Caco-2 (cell line): ENCODE data around the gene GPR139. TPM values are rescaled to one million over a fixed set of nuclear protein-coding genes. Genes with fewer than 3 reads are reported as not detected.

ENCODE experiments used
- BruUV-seq: library from RNA; stranded (reverse); fragments of 400-500 nt; replicated peaks from 2 replicates; lab custom pipeline; 2021; lab: Mats Ljungman, UMichigan
- CTCF ChIA-PET: fragments of 300-600 bp; sonication (Branson Sonifier 250); formaldehyde crosslinking; loops from one replicate; lab custom pipeline; 2022; ENCODE audit warnings: antibody characterized with exemption; lab: Charles Lee
- POLR2A ChIA-PET: fragments of 300-600 bp; sonication (Branson Sonifier 250); formaldehyde crosslinking; loops from one replicate; lab custom pipeline; 2022; ENCODE audit warnings: antibody characterized with exemption; lab: Charles Lee
- DNase-seq, 2 experiments: peaks; one replicate each; pipeline versions ENCODE4 v3.0.0 to v3.0.0-alpha.2; 2020 to 2022
- H3K27me3 ChIP-seq: replicated peaks from 2 replicates; pipeline ENCODE4 v1.6.0; 2011; ENCODE audit warnings: low read length; ENCODE audit not compliant: control insufficient read depth, insufficient read depth
- H3K36me3 ChIP-seq: 2 replicates; pipeline ENCODE4 v1.5.1; 2011; ENCODE audit warnings: low read length; ENCODE audit not compliant: control insufficient read depth, insufficient read depth
- H3K4me1 ChIP-seq: fragments of 250-450 bp; sonication (Bioruptor Pico); 2 replicates; pipeline ENCODE4 v1.5.1; 2020; ENCODE audit warnings: mild to moderate bottlenecking
- H3K4me3 ChIP-seq: 2 replicates; pipeline ENCODE4 v1.5.1; 2011; ENCODE audit warnings: low read depth, mild to moderate bottlenecking, control low read depth, low read length
- H3K9me3 ChIP-seq: fragments of 250-450 bp; sonication (Bioruptor Pico); 2 replicates; pipeline ENCODE4 v1.5.1; 2020; ENCODE audit warnings: mild to moderate bottlenecking, moderate library complexity
- H3K27ac Mint-ChIP-seq: one replicate; pipeline ENCODE4 v1.8.0; 2022; ENCODE audit warnings: mixed read lengths; ENCODE audit not compliant: unreplicated experiment
- H3K27me3 Mint-ChIP-seq: one replicate; pipeline ENCODE4 v1.8.0; 2022; ENCODE audit warnings: mixed read lengths; ENCODE audit not compliant: insufficient read depth, unreplicated experiment
- H3K36me3 Mint-ChIP-seq: one replicate; pipeline ENCODE4 v1.8.0; 2022; ENCODE audit warnings: mild to moderate bottlenecking, mixed read lengths; ENCODE audit not compliant: insufficient read depth, unreplicated experiment
- H3K4me1 Mint-ChIP-seq: one replicate; pipeline ENCODE4 v1.8.0; 2022; ENCODE audit warnings: low read depth, mixed read lengths; ENCODE audit not compliant: unreplicated experiment
- H3K4me3 Mint-ChIP-seq: one replicate; pipeline ENCODE4 v1.8.0; 2022; ENCODE audit warnings: mild to moderate bottlenecking, moderate library complexity, mixed read lengths; ENCODE audit not compliant: unreplicated experiment
- H3K9me3 Mint-ChIP-seq: one replicate; pipeline ENCODE4 v1.8.0; 2022; ENCODE audit warnings: mixed read lengths; ENCODE audit not compliant: unreplicated experiment
- CTCF ChIP-seq, 2 experiments: fragments of 200-600 bp in 1 of 2; IDR thresholded peaks; 1 replicate in 1 of 2; 2 replicates in 1 of 2; pipeline versions ENCODE4 v1.5.1 to v1.8.0; 2011 to 2022; ENCODE audit warnings: antibody characterized with exemption in 1 of 2, control low read depth in 1 of 2, inconsistent platforms in 1 of 2, low read depth in 1 of 2, low read length in 1 of 2, mild to moderate bottlenecking in 1 of 2, moderate library complexity in 1 of 2; ENCODE audit not compliant: insufficient read depth in 1 of 2, severe bottlenecking in 1 of 2, unreplicated experiment in 1 of 2
- intact Hi-C: fragments of 100-400 bp; cut with micrococcal nuclease; formaldehyde crosslinking; loops from one replicate; pipeline ENCODE4 v1.10.0; 2022; ENCODE audit not compliant: unreplicated experiment
- total RNA-seq: library from RNA; stranded (reverse); gene quantifications from 2 replicates; pipeline ENCODE4 v1.2.3, GENCODE V29; 2022

GPR139 gene
- total RNA-seq, 1 experiment from 2014 or later, result not detected

- H3K9me3 Mint-ChIP-seq, result no peaks in the 10 kb centered on the region
- peaks cover 18% of the 10 kb centered on the region for H3K27me3 Mint-ChIP-seq
- H3K4me1 ChIP-seq, result no peaks in the 10 kb centered on the region
- intact Hi-C loops, result no loop called here
- H3K4me3 ChIP-seq, result no peak overlapping the region
- POLR2A ChIA-PET, result no interaction called here
- no peaks in the 10 kb centered on the region for H3K9me3 ChIP-seq
- H3K36me3 Mint-ChIP-seq, result no peaks in the 10 kb centered on the region
- CTCF ChIA-PET, result no interaction called here
- H3K27ac Mint-ChIP-seq, result no peak overlapping the region
- no TSS peak for BruUV-seq
- no peak for TF ChIP-seq CTCF (IDR thresholded peaks at IDR 0.05; ENCODE audit: insufficient read depth in 1 of 2, low read depth in 1 of 2, low read length in 1 of 2, severe bottlenecking in 1 of 2, unreplicated experiment in 1 of 2)
- no peak for DNase-seq
- H3K4me3 Mint-ChIP-seq, result no peak overlapping the region
- no peaks in the 10 kb centered on the region for H3K4me1 Mint-ChIP-seq
- no peaks in the 10 kb centered on the region for H3K36me3 ChIP-seq
- no peaks in the 10 kb centered on the region for H3K27me3 ChIP-seq
Observed at GRCh38 chr16:20002936-20003335, 70.8 kb downstream of the GPR139 start.

GRCh38 chr16:20001856-20002707 is 71.6 kb downstream of the GPR139 start:
- no peak for TF ChIP-seq CTCF (IDR thresholded peaks at IDR 0.05; ENCODE audit: insufficient read depth in 1 of 2, low read depth in 1 of 2, low read length in 1 of 2, severe bottlenecking in 1 of 2, unreplicated experiment in 1 of 2)
- H3K9me3 Mint-ChIP-seq, result no peaks in the 10 kb centered on the region
- ChIA-PET POLR2A (no interaction called here), CTCF (no interaction called here)
- no peaks in the 10 kb centered on the region for H3K4me1 Mint-ChIP-seq
- no TSS peak for BruUV-seq
- H3K27ac Mint-ChIP-seq, result no peak overlapping the region
- no peak overlapping the region for H3K4me3 Mint-ChIP-seq
- H3K36me3 Mint-ChIP-seq, result no peaks in the 10 kb centered on the region
- H3K27me3 Mint-ChIP-seq, result peaks cover 15% of the 10 kb centered on the region
- DNase-seq, result no peak
- Histone ChIP-seq H3K9me3 (no peaks in the 10 kb centered on the region), H3K4me1 (no peaks in the 10 kb centered on the region), H3K27me3 (no peaks in the 10 kb centered on the region), H3K36me3 (no peaks in the 10 kb centered on the region), H3K4me3 (no peak overlapping the region)
- intact Hi-C loops, result no loop called here

DNA sequence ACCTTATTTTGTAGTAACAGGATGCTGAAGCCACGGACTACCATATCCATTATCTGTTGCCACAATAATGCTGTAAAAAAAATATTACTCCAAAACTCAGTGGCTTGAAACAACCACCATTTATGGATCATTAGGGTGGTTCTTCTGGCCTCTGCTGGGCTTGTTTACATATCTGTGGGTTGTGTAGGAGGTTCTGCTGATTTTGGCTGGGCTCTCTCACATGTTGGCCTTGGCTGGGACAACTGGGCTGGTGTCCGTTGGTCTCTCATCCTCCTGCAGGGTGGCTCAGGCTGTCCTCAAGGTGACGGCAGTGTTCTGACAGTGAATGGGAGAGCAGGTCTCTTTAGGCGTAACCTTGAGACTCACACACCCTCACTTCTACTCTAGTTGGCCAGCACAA is 76.0 kb downstream of the GPR139 start:
- no TSS peak for BruUV-seq
- Mint-ChIP-seq H3K36me3 (no peaks in the 10 kb centered on the region), H3K4me1 (no peaks in the 10 kb centered on the region), H3K9me3 (no peaks in the 10 kb centered on the region), H3K4me3 (no peak overlapping the region), H3K27ac (no peak overlapping the region), H3K27me3 (peaks cover 16% of the 10 kb centered on the region)
- no peaks in the 10 kb centered on the region for H3K36me3 ChIP-seq
- intact Hi-C loops, result no loop called here
- no peaks in the 10 kb centered on the region for H3K27me3 ChIP-seq
- no peaks in the 10 kb centered on the region for H3K9me3 ChIP-seq
- no peaks in the 10 kb centered on the region for H3K4me1 ChIP-seq
- no peak for DNase-seq
- POLR2A ChIA-PET, result no interaction called here
- no peak for TF ChIP-seq CTCF (IDR thresholded peaks at IDR 0.05; ENCODE audit: insufficient read depth in 1 of 2, low read depth in 1 of 2, low read length in 1 of 2, severe bottlenecking in 1 of 2, unreplicated experiment in 1 of 2)
- no peak overlapping the region for H3K4me3 ChIP-seq
- CTCF ChIA-PET, result no interaction called here
